Sigmoid colon (tissue), 7 donors: Measurements from ENCODE around the gene CUL4A. TPM values are rescaled to one million over a fixed set of nuclear protein-coding genes. Genes with fewer than 3 reads are reported as not detected.

Experiments
- DNase-seq: peaks from one replicate; pipeline ENCODE4 v3.0.0-alpha.2; 2019
- H3K27ac ChIP-seq, 4 donors: fragments of 200-600 bp; sonication (generic); one replicate each; pipeline ENCODE4 v1.5.1; 2016 to 2019; ENCODE audit warnings: mild to moderate bottlenecking in 1 of 4
- H3K27me3 ChIP-seq, 3 donors: fragments of 200-600 bp; sonication (generic); one replicate each; pipeline ENCODE4 v1.5.1; 2019; ENCODE audit warnings: mild to moderate bottlenecking in 1 of 3
- H3K36me3 ChIP-seq, 4 donors: fragments of 200-600 bp; sonication (generic); one replicate each; pipeline ENCODE4 v1.5.1; 2016 to 2019
- H3K4me1 ChIP-seq, 4 donors: fragments of 200-600 bp; sonication (generic); one replicate each; pipeline ENCODE4 v1.5.1; 2017 to 2019
- H3K4me3 ChIP-seq, 4 donors: fragments of 200-600 bp; sonication (generic); one replicate each; pipeline ENCODE4 v1.5.1; 2017 to 2019; ENCODE audit warnings: mild to moderate bottlenecking in 2 of 4, moderate library complexity in 1 of 4
- H3K9me3 ChIP-seq, 4 donors: fragments of 200-600 bp in 3 of 4; sonication (generic) in 3 of 4; one replicate each; pipeline versions ENCODE4 v1.5.1 to v1.6.1; 2013 to 2019
- CTCF ChIP-seq, 4 experiments: fragments of 450-650 bp in 3 of 4; fragments of 200-600 bp in 1 of 4; IDR thresholded peaks; one replicate each; pipeline ENCODE4 v1.5.1; 2016 to 2019; ENCODE audit warnings: antibody characterized with exemption in 4 of 4, mild to moderate bottlenecking in 3 of 4, moderate library complexity in 2 of 4
- EP300 ChIP-seq, 4 donors: sonication (generic); formaldehyde crosslinking; IDR thresholded peaks; one replicate each; pipeline ENCODE4 v1.6.1; 2017; ENCODE audit warnings: antibody characterized with exemption in 4 of 4
- POLR2A ChIP-seq, 2 donors: fragments of 450-650 bp; IDR thresholded peaks; one replicate each; pipeline ENCODE4 v1.6.1; 2016; ENCODE audit warnings: antibody characterized with exemption in 2 of 2, mild to moderate bottlenecking in 2 of 2, moderate library complexity in 2 of 2
- POLR2AphosphoS5 ChIP-seq, 4 donors: sonication (generic); formaldehyde crosslinking; IDR thresholded peaks; one replicate each; pipeline ENCODE4 v1.6.1; 2017; ENCODE audit warnings: antibody characterized with exemption in 4 of 4
- WGBS, 2 donors: extraction: QIAGEN DNeasy Blood & Tissue Kit; methylation state at CpG; one replicate each; pipeline ENCODE4 v1.1.7; 2013; 5-methylcytosine and 5-hydroxymethylcytosine counted together
- intact Hi-C: fragments of 100-400 bp; cut with DNase I; formaldehyde crosslinking; loops from one replicate; pipeline ENCODE4 v1.15.1; 2023
- polyA plus RNA-seq, 3 donors: library from polyadenylated mRNA; stranded (reverse); fragments of 200-250 nt; gene quantifications; one replicate each; pipeline ENCODE4 v1.2.3, GENCODE V29; 2013
- total RNA-seq, 4 donors: library from RNA; depleted of rRNA; stranded (reverse); fragments of >200 nt; gene quantifications; one replicate each; pipeline ENCODE4 v1.1.0, GENCODE V29; 2016
- donor health status: healthy with polysubstance abuse.
- donor health status: Bipolar disorder and iron deficiency.
- donor health status: healthy.

The CUL4A gene
- total and polyA plus RNA-seq, 7 donors = 22.2 to 115 (median 72.6) TPM

DNA sequence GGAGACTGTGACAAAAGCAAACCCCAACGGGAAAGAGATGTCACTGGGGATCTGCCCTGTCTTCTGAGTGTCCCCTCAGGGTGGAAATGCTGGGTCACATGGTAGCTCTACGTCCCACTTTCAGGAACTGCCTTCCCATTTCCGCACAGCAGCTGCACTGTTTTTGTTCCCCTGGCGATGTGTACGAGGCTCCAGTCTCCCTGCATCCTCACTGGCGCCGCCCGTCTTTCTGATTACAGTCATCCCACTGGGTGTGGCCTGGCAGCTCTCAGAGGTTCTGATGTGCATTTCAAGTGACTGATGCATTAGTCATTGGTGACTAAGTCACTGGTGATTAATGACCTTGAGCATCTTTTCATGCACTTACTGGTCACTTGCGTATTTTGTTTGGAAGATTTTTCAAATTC is 22.1 kb upstream of the CUL4A start:
- Histone ChIP-seq H3K4me3 (no peak overlapping the region), H3K9me3 (no peaks in the 10 kb centered on the region), H3K36me3 (peaks cover 0 to 84% (median 24%) of the 10 kb centered on the region in 4 donors), H3K4me1 (no peaks in the 10 kb centered on the region), H3K27me3 (no peaks in the 10 kb centered on the region), H3K27ac (peak overlapping the region in 1 of 4 donors; percentile 61)
- intact Hi-C loops = no loop called here
- WGBS, 2 donors = 73 to 79% methylated on average over 9 of the region's 9 CpGs
- TF ChIP-seq POLR2A (IDR thresholded peaks at IDR 0.05) (no peak), POLR2AphosphoS5 (IDR thresholded peaks at IDR 0.05) (peak in 2 of 4 donors; percentile 14 to 55)
- DNase-seq = peak; percentile 87

GRCh38 chr13:113187883-113188665 is 21.3 kb upstream of the CUL4A start:
- H3K9me3 ChIP-seq = no peaks in the 10 kb centered on the region
- no peak for DNase-seq
- peaks cover 0 to 84% (median 24%) of the 10 kb centered on the region in 4 donors for H3K36me3 ChIP-seq
- peak overlapping the region in 2 of 4 donors; percentile 13 to 61 for H3K27ac ChIP-seq
- no peaks in the 10 kb centered on the region for H3K4me1 ChIP-seq
- intact Hi-C loops = no loop called here
- TF ChIP-seq POLR2AphosphoS5 (IDR thresholded peaks at IDR 0.05) (no peak), EP300 (IDR thresholded peaks at IDR 0.05) (no peak), POLR2A (IDR thresholded peaks at IDR 0.05) (no peak), CTCF (IDR thresholded peaks at IDR 0.05) (no peak)
- H3K27me3 ChIP-seq = no peaks in the 10 kb centered on the region
- no peak overlapping the region for H3K4me3 ChIP-seq
- 95 to 96% methylated on average over 23 of the region's 23 CpGs for WGBS, 2 donors

GRCh38 chr13:113190181-113190580 is 19.2 kb upstream of the CUL4A start:
- DNase-seq = no peak
- Histone ChIP-seq H3K4me3 (no peak overlapping the region), H3K4me1 (no peaks in the 10 kb centered on the region), H3K36me3 (peaks cover 6 to 84% (median 24%) of the 10 kb centered on the region in 4 donors), H3K27me3 (no peaks in the 10 kb centered on the region), H3K27ac (no peak overlapping the region), H3K9me3 (no peaks in the 10 kb centered on the region)
- intact Hi-C loops = no loop called here
- no peak for TF ChIP-seq CTCF (IDR thresholded peaks at IDR 0.05)
- TF ChIP-seq EP300 (IDR thresholded peaks at IDR 0.05) = no peak
- TF ChIP-seq POLR2A (IDR thresholded peaks at IDR 0.05) = no peak
- TF ChIP-seq POLR2AphosphoS5 (IDR thresholded peaks at IDR 0.05) = no peak
- WGBS, 2 donors = 89 to 92% methylated on average over 4 of the region's 4 CpGs

GRCh38 chr13:113192279-113192678 is 17.1 kb upstream of the CUL4A start:
- intact Hi-C loops = no loop called here
- WGBS, 2 donors = 87 to 88% methylated on average over 4 of the region's 4 CpGs
- Histone ChIP-seq H3K4me1 (no peaks in the 10 kb centered on the region), H3K27me3 (no peaks in the 10 kb centered on the region), H3K27ac (no peak overlapping the region), H3K9me3 (no peaks in the 10 kb centered on the region), H3K4me3 (no peak overlapping the region), H3K36me3 (peaks cover 13 to 99% (median 35%) of the 10 kb centered on the region in 4 donors)
- TF ChIP-seq POLR2AphosphoS5 (IDR thresholded peaks at IDR 0.05) (no peak), POLR2A (IDR thresholded peaks at IDR 0.05) (no peak), EP300 (IDR thresholded peaks at IDR 0.05) (no peak), CTCF (IDR thresholded peaks at IDR 0.05) (no peak)
- DNase-seq = no peak

GRCh38 chr13:113192902-113193301 is 16.5 kb upstream of the CUL4A start:
- H3K36me3 ChIP-seq = peaks cover 20 to 99% (median 41%) of the 10 kb centered on the region in 4 donors
- no peak overlapping the region for H3K4me3 ChIP-seq
- TF ChIP-seq EP300 (IDR thresholded peaks at IDR 0.05) = no peak
- no peak for TF ChIP-seq CTCF (IDR thresholded peaks at IDR 0.05)
- no peak for TF ChIP-seq POLR2AphosphoS5 (IDR thresholded peaks at IDR 0.05)
- no peak for TF ChIP-seq POLR2A (IDR thresholded peaks at IDR 0.05)
- WGBS, 2 donors = 95 to 97% methylated on average over 2 of the region's 2 CpGs
- no peaks in the 10 kb centered on the region for H3K27me3 ChIP-seq
- H3K9me3 ChIP-seq = no peaks in the 10 kb centered on the region
- H3K4me1 ChIP-seq = no peaks in the 10 kb centered on the region
- intact Hi-C loops = no loop called here
- no peak for DNase-seq
- H3K27ac ChIP-seq = no peak overlapping the region
